HL-60/S4 (cell line): ENCODE results near the gene TM2D3.
"Not testable (repeated sequence)": the region's sequence is repeated elsewhere in the genome, so short reads cannot be mapped to it uniquely, and the experiment has no call there.

Source experiments
- in situ Hi-C: fragments of 300-500 bp; cut with MboI; formaldehyde crosslinking; loops from 2 replicates; pipeline ENCODE4 v1.14.3; 2022; ENCODE audit warnings: low sequenced_read_pairs

Gene TM2D3

GRCh38 chr15:101657968-101658784, 6.0 kb upstream of the TM2D3 start:
- in situ Hi-C loops, result no loop called here

- in situ Hi-C loops, result no loop called here
These were observed 5.0 kb upstream of the TM2D3 start for GRCh38 chr15:101657171-101657570.

GRCh38 chr15:101654624-101655337, 2.6 kb upstream of the TM2D3 start:
- in situ Hi-C loops, result loop anchor here (5.0 kb wide), 1 partner anchor 362 kb away; no protein-coding TSS in a partner anchor

- in situ Hi-C loops, result loop anchor here (5.0 kb wide), 1 partner anchor 362 kb away; no protein-coding TSS in a partner anchor
These were observed 2.0 kb upstream of the TM2D3 start for GRCh38 chr15:101654171-101654570.

GRCh38 chr15:101652786-101653430, 727 bp upstream of the TM2D3 start:
- in situ Hi-C loops, result loop anchor here (5.0 kb wide), 1 partner anchor 361 kb away; no protein-coding TSS in a partner anchor

- in situ Hi-C loops, result loop anchor here (5.0 kb wide), 1 partner anchor 359 kb away; no protein-coding TSS in a partner anchor
These were observed 555 bp downstream of the TM2D3 start for GRCh38 chr15:101651554-101652097.

GRCh38 chr15:101650145-101650544, 2.0 kb downstream of the TM2D3 start:
- in situ Hi-C loops, result loop anchor here (5.0 kb wide), 1 partner anchor 358 kb away; no protein-coding TSS in a partner anchor

- in situ Hi-C loops, result no loop called here
These were observed 3.8 kb downstream of the TM2D3 start for GRCh38 chr15:101648356-101648755.

GRCh38 chr15:101647251-101647650, 4.9 kb downstream of the TM2D3 start:
- in situ Hi-C loops, result no loop called here

GRCh38 chr15:101646672-101647071, 5.5 kb downstream of the TM2D3 start:
- in situ Hi-C loops, result no loop called here

- in situ Hi-C loops, result no loop called here
These were observed 9.8 kb downstream of the TM2D3 start for GRCh38 chr15:101642361-101642760.

GRCh38 chr15:101641894-101642293, 10.3 kb downstream of the TM2D3 start:
- in situ Hi-C loops, result no loop called here

GRCh38 chr15:101641129-101641764, 10.9 kb downstream of the TM2D3 start:
- in situ Hi-C loops, result no loop called here

GRCh38 chr15:101639667-101640066, 12.5 kb downstream of the TM2D3 start:
- in situ Hi-C loops, result no loop called here

GRCh38 chr15:101637919-101638318, 14.3 kb downstream of the TM2D3 start:
- in situ Hi-C loops, result no loop called here

GRCh38 chr15:101637516-101637915, 14.7 kb downstream of the TM2D3 start:
- in situ Hi-C loops, result no loop called here

GRCh38 chr15:101637038-101637437, 15.1 kb downstream of the TM2D3 start:
- in situ Hi-C loops, result no loop called here

GRCh38 chr15:101635944-101636727, 16.0 kb downstream of the TM2D3 start:
- in situ Hi-C loops, result no loop called here

- in situ Hi-C loops, result no loop called here
These were observed 18.8 kb downstream of the TM2D3 start for GRCh38 chr15:101633356-101633755.

GRCh38 chr15:101626729-101627128, 25.5 kb downstream of the TM2D3 start:
- in situ Hi-C loops, result not testable (repeated sequence)
